ENCODE measurements around the gene KRTAP4-16.
"Not testable (repeated sequence)": the region's sequence is repeated elsewhere in the genome, so short reads cannot be mapped to it uniquely, and the experiment has no call there.

Gene KRTAP4-16

DNA sequence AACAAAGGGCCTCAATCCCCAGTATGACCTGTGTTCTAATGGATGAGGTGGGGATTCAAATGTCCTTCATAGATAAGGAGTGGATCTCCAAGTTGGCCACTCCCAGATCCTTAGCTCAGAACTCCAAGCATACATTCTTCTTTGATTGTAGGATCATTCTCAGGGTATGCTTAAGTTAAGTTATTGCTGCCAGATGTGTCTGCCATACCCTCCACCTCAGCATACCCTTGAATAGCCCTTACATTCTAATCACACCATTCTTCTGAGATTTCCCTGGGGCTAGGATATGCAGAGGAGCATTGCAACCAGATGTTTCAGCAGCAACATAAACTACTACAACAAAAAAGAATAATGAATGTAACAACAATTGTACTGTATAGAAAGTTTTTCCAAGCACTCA lies 34.7 kb downstream of the KRTAP4-16 start:
- Histone ChIP-seq H3K27me3 (replicated peaks in 2 of 5; ENCODE audit: control insufficient read depth in 4 of 5, insufficient read depth in 5 of 5, low read length in 4 of 5) (peaks cover 0 to 7% (median 2%) of the 10 kb centered on the region in 5 experiments), H3K27ac (ENCODE audit: insufficient read depth in 1 of 2, low read depth in 1 of 2, low read length in 2 of 2, poor library complexity in 1 of 2, severe bottlenecking in 2 of 2) (no peak overlapping the region), H3K36me3 (ENCODE audit: control insufficient read depth in 4 of 4, insufficient read depth in 4 of 4, low read length in 3 of 4) (no peaks in the 10 kb centered on the region), H3K4me3 (ENCODE audit: control insufficient read depth in 1 of 7, extremely low read depth in 1 of 7, insufficient read depth in 4 of 7, low read depth in 2 of 7, low read length in 6 of 7) (no peak overlapping the region), H3K9me3 (ENCODE audit: control extremely low read depth in 1 of 5, control insufficient read depth in 4 of 5, insufficient read depth in 2 of 5, low read depth in 1 of 5, low read length in 4 of 5) (no peaks in the 10 kb centered on the region), H3K4me1 (ENCODE audit: control extremely low read depth in 1 of 4, control insufficient read depth in 4 of 4, insufficient read depth in 4 of 4, low read length in 3 of 4) (no peaks in the 10 kb centered on the region)
- CTCF ChIA-PET, result no interaction called here
- POLR2A ChIA-PET, result no interaction called here
- DNase-seq, result no peak

DNA sequence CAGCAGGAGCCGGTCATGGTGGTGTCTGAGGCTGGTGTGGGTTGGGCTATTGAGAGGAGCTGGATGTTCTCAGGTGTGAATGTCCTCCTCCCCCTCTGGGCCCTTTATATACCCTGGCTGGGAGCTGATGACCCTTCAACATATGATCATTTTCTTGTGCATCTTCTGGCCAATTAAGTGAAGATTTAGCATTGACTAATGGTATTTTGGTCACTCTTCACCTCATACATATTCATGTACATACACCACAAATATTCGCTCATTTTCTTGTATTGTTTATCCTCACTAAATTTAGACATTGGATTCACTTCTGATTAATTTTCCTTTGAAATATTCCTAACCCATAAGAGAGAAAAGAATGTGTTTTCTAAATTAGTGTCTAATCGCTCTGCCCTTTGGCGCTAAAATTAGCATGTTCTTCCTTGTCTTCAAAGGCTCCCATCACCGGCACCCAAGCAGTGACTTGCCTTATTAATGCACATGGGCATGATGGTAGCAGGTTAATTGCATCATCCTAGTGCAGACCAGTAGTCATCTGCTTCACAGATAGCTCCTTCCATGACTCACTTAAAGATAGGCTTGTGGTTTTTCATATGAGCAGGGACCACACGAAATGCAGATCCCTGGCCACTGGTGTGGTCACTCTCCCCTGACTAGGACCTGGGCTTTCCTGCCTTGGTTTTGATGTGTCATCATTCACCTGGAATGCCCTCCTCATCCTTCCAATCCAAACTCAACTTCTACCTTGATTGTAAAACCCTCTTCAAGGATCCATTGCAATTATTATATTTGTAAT lies 36.0 kb downstream of the KRTAP4-16 start, which contains the start of gene KRTAP2-4:
Gene KRTAP2-4, minus strand, starts transcription at position 51 of the 796 bp plus-strand sequence. Its CDS starts 34 bp downstream, at position 17.
- H3K4me1 ChIP-seq (ENCODE audit: control extremely low read depth in 1 of 4, control insufficient read depth in 4 of 4, insufficient read depth in 4 of 4, low read length in 3 of 4), result no peaks in the 10 kb centered on the region
- H3K27me3 ChIP-seq (replicated peaks in 2 of 5; ENCODE audit: control insufficient read depth in 4 of 5, insufficient read depth in 5 of 5, low read length in 4 of 5), result peaks cover 0 to 13% (median 9%) of the 10 kb centered on the region in 5 experiments
- no peaks in the 10 kb centered on the region for H3K36me3 ChIP-seq (ENCODE audit: control insufficient read depth in 4 of 4, insufficient read depth in 4 of 4, low read length in 3 of 4)
- CTCF ChIA-PET, result no interaction called here
- POLR2A ChIA-PET, result no interaction called here
- no peaks in the 10 kb centered on the region for H3K9me3 ChIP-seq (ENCODE audit: control extremely low read depth in 1 of 5, control insufficient read depth in 4 of 5, insufficient read depth in 2 of 5, low read depth in 1 of 5, low read length in 4 of 5)
- whole genome bisulfite sequencing (ENCODE audit: insufficient coverage), result 100% methylated on average over 3 of the region's 6 CpGs
- H3K27ac ChIP-seq (ENCODE audit: insufficient read depth in 1 of 2, low read depth in 1 of 2, low read length in 2 of 2, poor library complexity in 1 of 2, severe bottlenecking in 2 of 2), result no peak within 1 kb of the TSS
- H3K4me3 ChIP-seq (ENCODE audit: control insufficient read depth in 1 of 7, extremely low read depth in 1 of 7, insufficient read depth in 4 of 7, low read depth in 2 of 7, low read length in 6 of 7), result no peak within 1 kb of the TSS
- peak in 1 of 3 donors; percentile 10 for DNase-seq

DNA sequence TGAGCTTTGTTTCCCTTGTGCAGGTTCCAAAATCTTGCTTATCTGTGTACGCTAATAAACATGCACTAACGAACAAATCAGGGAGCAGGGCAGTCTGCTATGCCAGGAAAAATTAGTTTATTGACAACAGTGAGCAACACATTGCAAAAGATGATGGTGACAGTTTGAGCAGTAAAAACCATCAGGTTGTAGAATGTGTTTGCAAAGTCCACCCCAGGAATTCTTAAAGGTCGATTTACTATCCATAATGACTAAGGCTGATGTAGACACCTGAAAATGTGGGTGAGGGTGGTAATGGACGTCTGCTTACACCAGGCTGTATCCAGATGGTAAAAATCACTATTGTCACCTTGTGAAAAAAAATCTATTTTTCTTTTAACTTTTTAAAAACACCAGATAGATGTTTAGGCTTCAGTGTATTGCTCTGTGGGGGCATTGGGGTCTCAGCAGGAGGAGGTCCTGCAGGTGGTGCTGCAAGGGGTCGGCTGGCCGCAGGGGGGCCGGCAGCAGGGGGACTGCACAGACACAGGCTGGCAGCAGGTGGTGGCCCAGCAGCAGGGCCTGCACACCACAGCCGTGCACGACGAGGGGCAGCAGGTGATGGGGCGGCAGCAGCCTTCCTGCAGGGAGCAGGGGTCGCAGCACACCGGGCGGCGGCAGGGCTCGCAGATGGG lies 36.9 kb downstream of the KRTAP4-16 start:
- CTCF ChIA-PET; H3K4me1 ChIP-seq (ENCODE audit: control extremely low read depth in 1 of 4, control insufficient read depth in 4 of 4, insufficient read depth in 4 of 4, low read length in 3 of 4): not testable (repeated sequence)
- peaks cover 4 to 20% (median 12%) of the 10 kb centered on the region in 5 experiments for H3K27me3 ChIP-seq (replicated peaks in 2 of 5; ENCODE audit: control insufficient read depth in 4 of 5, insufficient read depth in 5 of 5, low read length in 4 of 5)

DNA sequence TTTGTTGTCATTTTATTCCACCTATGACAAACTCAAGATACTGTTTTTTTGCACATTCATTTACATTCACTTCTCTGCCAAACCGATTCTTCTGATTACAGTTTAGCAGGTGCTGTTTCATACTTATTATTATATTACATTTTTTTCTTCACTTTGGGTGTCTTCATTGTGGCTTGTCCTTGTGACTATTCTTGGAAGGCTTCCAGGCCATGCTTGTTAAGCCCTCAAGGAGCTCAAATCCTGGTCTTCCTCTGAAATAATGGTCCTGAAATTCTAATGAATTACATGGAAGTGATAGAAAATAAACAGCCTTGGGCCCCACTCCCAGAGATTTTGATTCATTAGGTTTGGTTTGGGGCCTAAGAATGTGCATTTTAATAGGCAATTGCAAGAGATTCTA lies 37.7 kb downstream of the KRTAP4-16 start:
- no peak overlapping the region for H3K27ac ChIP-seq (ENCODE audit: insufficient read depth in 1 of 2, low read depth in 1 of 2, low read length in 2 of 2, poor library complexity in 1 of 2, severe bottlenecking in 2 of 2)
- no peaks in the 10 kb centered on the region for H3K9me3 ChIP-seq (ENCODE audit: control extremely low read depth in 1 of 5, control insufficient read depth in 4 of 5, insufficient read depth in 2 of 5, low read depth in 1 of 5, low read length in 4 of 5)
- peaks cover 4 to 25% (median 17%) of the 10 kb centered on the region in 5 experiments for H3K27me3 ChIP-seq (replicated peaks in 2 of 5; ENCODE audit: control insufficient read depth in 4 of 5, insufficient read depth in 5 of 5, low read length in 4 of 5)
- WGBS (ENCODE audit: insufficient coverage), result no CpG with 5 or more reads among the region's 1 CpG
- no peak for DNase-seq
- ChIA-PET POLR2A (no interaction called here), CTCF (no interaction called here)
- H3K4me1 ChIP-seq (ENCODE audit: control extremely low read depth in 1 of 4, control insufficient read depth in 4 of 4, insufficient read depth in 4 of 4, low read length in 3 of 4), result no peaks in the 10 kb centered on the region
- no peaks in the 10 kb centered on the region for H3K36me3 ChIP-seq (ENCODE audit: control insufficient read depth in 4 of 4, insufficient read depth in 4 of 4, low read length in 3 of 4)
- no peak overlapping the region for H3K4me3 ChIP-seq (ENCODE audit: control insufficient read depth in 1 of 7, extremely low read depth in 1 of 7, insufficient read depth in 4 of 7, low read depth in 2 of 7, low read length in 6 of 7)

More for the DNA sequence above, 36.9 kb downstream of the KRTAP4-16 start:
- H3K27ac ChIP-seq (ENCODE audit: insufficient read depth in 1 of 2, low read depth in 1 of 2, low read length in 2 of 2, poor library complexity in 1 of 2, severe bottlenecking in 2 of 2); H3K4me3 ChIP-seq (ENCODE audit: control insufficient read depth in 1 of 7, extremely low read depth in 1 of 7, insufficient read depth in 4 of 7, low read depth in 2 of 7, low read length in 6 of 7); POLR2A ChIA-PET; H3K36me3 ChIP-seq (ENCODE audit: control insufficient read depth in 4 of 4, insufficient read depth in 4 of 4, low read length in 3 of 4); DNase-seq; H3K9me3 ChIP-seq (ENCODE audit: control extremely low read depth in 1 of 5, control insufficient read depth in 4 of 5, insufficient read depth in 2 of 5, low read depth in 1 of 5, low read length in 4 of 5): not testable (repeated sequence)
- WGBS (ENCODE audit: insufficient coverage), result 100% methylated on average over 2 of the region's 16 CpGs

DNA sequence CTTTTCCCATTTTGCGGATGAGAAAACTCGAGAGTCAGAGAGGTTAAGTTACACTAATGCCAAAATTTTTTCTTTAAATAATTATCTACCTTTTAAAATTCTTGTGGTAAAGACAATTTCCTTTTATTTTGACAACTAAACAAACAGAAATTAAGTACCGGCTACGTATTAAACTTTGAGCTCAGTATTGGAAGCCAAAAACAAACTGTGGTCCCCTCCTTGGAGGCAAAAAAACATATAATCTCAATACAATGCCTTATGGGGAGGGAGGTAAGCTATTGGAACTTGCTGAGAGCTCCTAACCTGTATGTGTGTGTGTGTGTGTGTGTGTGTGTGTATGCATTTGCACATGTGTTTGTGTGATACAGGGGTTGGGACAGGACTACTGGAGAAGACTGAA lies 38.6 kb downstream of the KRTAP4-16 start:
- no CpG with 5 or more reads among the region's 4 CpGs for WGBS (ENCODE audit: insufficient coverage)
- Histone ChIP-seq H3K4me3 (ENCODE audit: control insufficient read depth in 1 of 7, extremely low read depth in 1 of 7, insufficient read depth in 4 of 7, low read depth in 2 of 7, low read length in 6 of 7) (no peak overlapping the region), H3K27me3 (replicated peaks in 2 of 5; ENCODE audit: control insufficient read depth in 4 of 5, insufficient read depth in 5 of 5, low read length in 4 of 5) (peaks cover 4 to 32% (median 20%) of the 10 kb centered on the region in 5 experiments), H3K9me3 (ENCODE audit: control extremely low read depth in 1 of 5, control insufficient read depth in 4 of 5, insufficient read depth in 2 of 5, low read depth in 1 of 5, low read length in 4 of 5) (no peaks in the 10 kb centered on the region), H3K4me1 (ENCODE audit: control extremely low read depth in 1 of 4, control insufficient read depth in 4 of 4, insufficient read depth in 4 of 4, low read length in 3 of 4) (no peaks in the 10 kb centered on the region), H3K27ac (ENCODE audit: insufficient read depth in 1 of 2, low read depth in 1 of 2, low read length in 2 of 2, poor library complexity in 1 of 2, severe bottlenecking in 2 of 2) (no peak overlapping the region), H3K36me3 (ENCODE audit: control insufficient read depth in 4 of 4, insufficient read depth in 4 of 4, low read length in 3 of 4) (no peaks in the 10 kb centered on the region)
- no peak for DNase-seq
- POLR2A ChIA-PET, result no interaction called here
- CTCF ChIA-PET, result no interaction called here

DNA sequence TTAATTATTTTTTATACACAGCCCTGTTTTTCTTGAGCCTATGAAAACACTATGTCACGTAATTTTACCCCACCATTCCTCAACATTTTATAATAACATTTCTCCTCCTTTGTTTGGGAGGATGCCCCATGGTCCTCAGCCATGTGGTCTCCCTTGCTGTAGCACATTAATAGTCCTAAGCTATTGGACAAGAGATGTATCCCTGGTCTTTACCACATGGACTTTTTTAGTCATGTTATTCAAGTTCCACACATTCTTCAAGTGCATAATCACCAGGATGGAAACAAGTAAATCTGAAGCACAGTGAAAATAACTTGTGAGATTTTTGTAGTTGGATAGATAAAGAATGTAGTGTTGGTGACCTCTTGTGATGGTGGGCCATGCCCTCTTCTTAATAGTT lies 40.0 kb downstream of the KRTAP4-16 start:
- H3K4me1 ChIP-seq (ENCODE audit: control extremely low read depth in 1 of 4, control insufficient read depth in 4 of 4, insufficient read depth in 4 of 4, low read length in 3 of 4), result no peaks in the 10 kb centered on the region
- no peak overlapping the region for H3K27ac ChIP-seq (ENCODE audit: insufficient read depth in 1 of 2, low read depth in 1 of 2, low read length in 2 of 2, poor library complexity in 1 of 2, severe bottlenecking in 2 of 2)
- peaks cover 0 to 4% (median 0%) of the 10 kb centered on the region in 5 experiments for H3K9me3 ChIP-seq (ENCODE audit: control extremely low read depth in 1 of 5, control insufficient read depth in 4 of 5, insufficient read depth in 2 of 5, low read depth in 1 of 5, low read length in 4 of 5)
- WGBS (ENCODE audit: insufficient coverage), result no CpG with 5 or more reads among the region's 1 CpG
- CTCF ChIA-PET, result no interaction called here
- no peaks in the 10 kb centered on the region for H3K36me3 ChIP-seq (ENCODE audit: control insufficient read depth in 4 of 4, insufficient read depth in 4 of 4, low read length in 3 of 4)
- DNase-seq, result no peak
- H3K4me3 ChIP-seq (ENCODE audit: control insufficient read depth in 1 of 7, extremely low read depth in 1 of 7, insufficient read depth in 4 of 7, low read depth in 2 of 7, low read length in 6 of 7), result no peak overlapping the region
- POLR2A ChIA-PET, result no interaction called here
- H3K27me3 ChIP-seq (replicated peaks in 2 of 5; ENCODE audit: control insufficient read depth in 4 of 5, insufficient read depth in 5 of 5, low read length in 4 of 5), result peaks cover 4 to 39% (median 20%) of the 10 kb centered on the region in 5 experiments

DNA sequence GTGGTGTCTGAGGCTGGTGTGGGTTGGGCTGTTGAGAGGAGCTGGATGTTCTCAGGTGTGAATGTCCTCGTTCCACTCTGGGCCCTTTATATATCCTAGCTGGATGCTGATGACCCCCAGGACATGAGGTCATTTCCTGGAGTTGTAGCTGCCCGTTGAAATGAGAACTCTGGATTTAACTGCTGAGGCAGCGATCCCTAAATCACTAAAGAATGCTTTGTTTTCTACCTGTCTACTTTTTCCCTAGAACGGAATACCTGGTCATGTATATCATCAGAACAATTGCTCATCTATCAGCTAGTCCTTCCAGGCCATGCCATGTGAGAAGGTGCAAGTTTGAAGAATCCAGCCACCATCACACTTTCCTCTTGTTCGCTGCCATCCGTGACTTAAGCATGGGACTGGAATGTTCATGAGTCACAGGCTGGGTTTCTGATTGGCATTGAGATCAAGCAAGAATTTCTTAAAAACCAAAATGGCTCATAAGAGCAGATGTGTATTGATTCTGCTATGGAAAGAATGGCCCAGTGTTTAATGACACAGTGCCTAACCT lies 41.9 kb downstream of the KRTAP4-16 start, which contains the start of gene KRTAP2-3:
Gene KRTAP2-3, minus strand, starts transcription at position 63 of the 553 bp plus-strand sequence. CDS start 64 bp downstream, outside the sequence.
- Histone ChIP-seq H3K4me3 (ENCODE audit: control insufficient read depth in 1 of 7, extremely low read depth in 1 of 7, insufficient read depth in 4 of 7, low read depth in 2 of 7, low read length in 6 of 7) (no peak within 1 kb of the TSS), H3K9me3 (ENCODE audit: control extremely low read depth in 1 of 5, control insufficient read depth in 4 of 5, insufficient read depth in 2 of 5, low read depth in 1 of 5, low read length in 4 of 5) (peaks cover 0 to 4% (median 0%) of the 10 kb centered on the region in 5 experiments), H3K4me1 (ENCODE audit: control extremely low read depth in 1 of 4, control insufficient read depth in 4 of 4, insufficient read depth in 4 of 4, low read length in 3 of 4) (no peaks in the 10 kb centered on the region), H3K27me3 (replicated peaks in 2 of 5; ENCODE audit: control insufficient read depth in 4 of 5, insufficient read depth in 5 of 5, low read length in 4 of 5) (peaks cover 4 to 41% (median 20%) of the 10 kb centered on the region in 5 experiments), H3K27ac (ENCODE audit: insufficient read depth in 1 of 2, low read depth in 1 of 2, low read length in 2 of 2, poor library complexity in 1 of 2, severe bottlenecking in 2 of 2) (no peak within 1 kb of the TSS), H3K36me3 (ENCODE audit: control insufficient read depth in 4 of 4, insufficient read depth in 4 of 4, low read length in 3 of 4) (no peaks in the 10 kb centered on the region)
- WGBS (ENCODE audit: insufficient coverage), result 78% methylated on average over 5 of the region's 6 CpGs
- CTCF ChIA-PET, result no interaction called here
- POLR2A ChIA-PET, result no interaction called here
- DNase-seq, result no peak
